HCT116 (cell line): ENCODE measurements around the gene EPGN. TPM values are rescaled to one million over a fixed set of nuclear protein-coding genes. Genes with fewer than 3 reads are reported as not detected.

ENCODE experiments used
- ATAC-seq: fragments of 200-7000 bp; cut with Tn5 transposase; 2 replicates; pipeline ENCODE4 v1.9.1; 2020; ENCODE audit warnings: mild to moderate bottlenecking, moderate library complexity
- BruUV-seq: library from RNA; stranded (reverse); fragments of 400-500 nt; replicated peaks from 2 replicates; lab custom pipeline; 2021; lab: Mats Ljungman, UMichigan
- CTCF ChIA-PET: fragments of 300-600 bp; sonication (Branson Sonifier 250); formaldehyde crosslinking; loops from one replicate; lab custom pipeline; 2021; ENCODE audit warnings: antibody characterized with exemption; lab: Charles Lee
- POLR2A ChIA-PET: fragments of 300-600, 350-600 bp; sonication (Branson Sonifier 250); formaldehyde crosslinking; loops from one replicate; lab custom pipeline; 2021; ENCODE audit warnings: antibody characterized with exemption; lab: Charles Lee
- RAD21 ChIA-PET, 2 experiments: fragments of 300-600 bp; sonication (Branson Sonifier 250); formaldehyde crosslinking; loops; one replicate each; lab custom pipeline; 2023; ENCODE audit warnings: low total read pairs in 2 of 2; ENCODE audit not compliant: uncharacterized antibody in 2 of 2, unreplicated experiment in 2 of 2, low non-redundant PET in 1 of 2; lab: Charles Lee
- DNase-seq: peaks from one replicate; pipeline ENCODE4 v3.0.0-alpha.2; 2010; ENCODE audit warnings: low read depth, low spot score
- H2AFZ ChIP-seq: fragments of 200-600 bp; shearing (Covaris generic), sonication (generic); 2 replicates; pipeline ENCODE4 v1.6.1; 2017; ENCODE audit warnings: low read depth, mixed run types, mixed read lengths, antibody characterized with exemption, low read length; ENCODE audit not compliant: poor library complexity, severe bottlenecking
- H3K27ac ChIP-seq: 2 replicates; pipeline ENCODE4 v1.5.1; 2012; ENCODE audit warnings: low read depth, low read length
- H3K27me3 ChIP-seq: fragments of 200-600 bp; sonication (generic); 2 replicates; pipeline ENCODE4 v1.6.1; 2016; ENCODE audit warnings: mixed run types, low read length, mixed read lengths; ENCODE audit not compliant: insufficient read depth
- H3K36me3 ChIP-seq, 2 experiments: fragments of 200-500 bp in 1 of 2; fragments of 200-600 bp in 1 of 2; sonication (Bioruptor generic) in 1 of 2; sonication (generic) in 1 of 2; 2 replicates each; pipeline versions ENCODE4 v1.5.1 to v1.6.1; 2014 to 2016; ENCODE audit warnings: low read length in 2 of 2, inconsistent platforms in 1 of 2, mixed read lengths in 1 of 2, mixed run types in 1 of 2; ENCODE audit not compliant: insufficient read depth in 2 of 2, control insufficient read depth in 1 of 2
- H3K4me1 ChIP-seq, 2 experiments: fragments of 200-600 bp in 1 of 2; sonication (generic) in 1 of 2; 2 replicates each; pipeline versions ENCODE4 v1.5.1 to v1.6.1; 2012 to 2017; ENCODE audit warnings: low read length in 2 of 2, inconsistent platforms in 1 of 2, mild to moderate bottlenecking in 1 of 2, mixed read lengths in 1 of 2, mixed run types in 1 of 2, moderate library complexity in 1 of 2; ENCODE audit not compliant: insufficient read depth in 2 of 2, control insufficient read depth in 1 of 2
- H3K4me2 ChIP-seq: fragments of 200-600 bp; sonication (generic); 2 replicates; pipeline ENCODE4 v1.6.1; 2017; ENCODE audit warnings: mixed run types, low read length, mixed read lengths
- H3K4me3 ChIP-seq, 2 experiments: fragments of 200-600 bp in 1 of 2; sonication (generic) in 1 of 2; replicated peaks in 1 of 2; 2 replicates each; pipeline ENCODE4 v1.5.1; 2011 to 2016; ENCODE audit warnings: low read length in 2 of 2, control low read depth in 1 of 2, low read depth in 1 of 2, mild to moderate bottlenecking in 1 of 2, mixed read lengths in 1 of 2, mixed run types in 1 of 2
- H3K79me2 ChIP-seq: fragments of 200-600 bp; sonication (generic); 2 replicates; pipeline ENCODE4 v1.6.1; 2017; ENCODE audit warnings: mild to moderate bottlenecking, mixed run types, low read length, moderate library complexity, mixed read lengths; ENCODE audit not compliant: insufficient read depth
- H3K9ac ChIP-seq: fragments of 200-600 bp; sonication (generic); 2 replicates; pipeline ENCODE4 v1.6.1; 2016; ENCODE audit warnings: low read length, mixed read lengths
- H3K9me2 ChIP-seq: fragments of 200-600 bp; sonication (generic), shearing (Covaris generic); 2 replicates; pipeline ENCODE4 v1.6.1; 2017; ENCODE audit warnings: mixed run types, mild to moderate bottlenecking, moderate library complexity; ENCODE audit not compliant: insufficient read depth
- H3K9me3 ChIP-seq, 2 experiments: fragments of 200-500 bp in 1 of 2; fragments of 200-600 bp in 1 of 2; sonication (Bioruptor generic) in 1 of 2; sonication (generic) in 1 of 2; 2 replicates each; pipeline ENCODE4 v1.6.1; 2014 to 2017; ENCODE audit warnings: low read length in 2 of 2, mixed read lengths in 2 of 2, inconsistent platforms in 1 of 2, low read depth in 1 of 2, mild to moderate bottlenecking in 1 of 2, mixed run types in 1 of 2, moderate library complexity in 1 of 2; ENCODE audit not compliant: control insufficient read depth in 1 of 2, insufficient read depth in 1 of 2
- H4K20me1 ChIP-seq: fragments of 200-600 bp; sonication (generic), shearing (Covaris generic); 2 replicates; pipeline ENCODE4 v1.6.1; 2017; ENCODE audit warnings: mixed run types, mild to moderate bottlenecking, moderate library complexity; ENCODE audit not compliant: insufficient read depth
- EGR1 ChIP-seq: IDR thresholded peaks from 2 replicates; pipeline ENCODE4 v1.6.1; 2012; ENCODE audit warnings: low read depth
- ELF1 ChIP-seq: IDR thresholded peaks from 2 replicates; pipeline ENCODE4 v1.6.1; 2012; ENCODE audit warnings: low read depth, borderline replicate concordance
- EZH2 ChIP-seq: fragments of 200-600 bp; sonication (generic); IDR thresholded peaks from 2 replicates; pipeline ENCODE4 v1.6.1; 2017; ENCODE audit warnings: antibody characterized with exemption, mixed run types
- FOSL1 ChIP-seq: IDR thresholded peaks from 2 replicates; pipeline ENCODE4 v1.6.1; 2012; ENCODE audit warnings: low read depth
- JUND ChIP-seq: IDR thresholded peaks from 2 replicates; pipeline ENCODE4 v1.6.1; 2012
- POLR2AphosphoS5 ChIP-seq: IDR thresholded peaks from 2 replicates; pipeline ENCODE4 v1.6.1; 2011; ENCODE audit warnings: mild to moderate bottlenecking, low read depth, low read length, moderate library complexity
- SP1 ChIP-seq: IDR thresholded peaks from 2 replicates; pipeline ENCODE4 v1.6.1; 2012; ENCODE audit warnings: low read depth
- TCF7L2 ChIP-seq: IDR thresholded peaks from 2 replicates; pipeline ENCODE4 v1.7.0; 2011; ENCODE audit warnings: borderline replicate concordance, inconsistent platforms; ENCODE audit not compliant: insufficient read depth, insufficient read length; ENCODE audit errors: extremely low read depth
- YY1 ChIP-seq: IDR thresholded peaks from 2 replicates; pipeline ENCODE4 v1.6.1; 2011; ENCODE audit warnings: low read length, low read depth, moderate library complexity, mild to moderate bottlenecking; ENCODE audit not compliant: insufficient replicate concordance; ENCODE audit errors: extremely low read depth
- ZFX ChIP-seq: fragments of 450-650 bp; IDR thresholded peaks from 2 replicates; pipeline ENCODE4 v1.6.1; 2017
- ZNF274 ChIP-seq: fragments of 200-500 bp; sonication (Bioruptor generic); IDR thresholded peaks from 2 replicates; pipeline ENCODE4 v1.6.1; 2014; ENCODE audit warnings: mild to moderate bottlenecking, low read depth, low read length, inconsistent platforms
- intact Hi-C: fragments of 100-400 bp; cut with micrococcal nuclease; formaldehyde crosslinking; loops from 2 replicates; pipeline ENCODE4 v1.10.0; 2022
- total RNA-seq: library from RNA; stranded (reverse); gene quantifications from one replicate; pipeline ENCODE4 v1.2.1, GENCODE V29; 2021; ENCODE audit not compliant: unreplicated experiment
- TF ChIP-seq, protein P1 (sequence below), 3 experiments: fragments of 200-600 bp in 1 of 3; sonication (generic) in 1 of 3; IDR thresholded peaks in 2 of 3; conservative IDR thresholded peaks in 1 of 3; 2 replicates each; pipeline ENCODE4 v1.5.1; 2012 to 2017; ENCODE audit warnings: low read depth in 2 of 3, low read length in 2 of 3, antibody characterized with exemption in 1 of 3, borderline replicate concordance in 1 of 3, control low read depth in 1 of 3, mild to moderate bottlenecking in 1 of 3, mixed read lengths in 1 of 3, mixed run types in 1 of 3, moderate library complexity in 1 of 3; ENCODE audit not compliant: insufficient read depth in 1 of 3
- TF ChIP-seq, protein P2 (sequence below): IDR thresholded peaks from 2 replicates; pipeline ENCODE4 v1.6.1; 2011; ENCODE audit warnings: mild to moderate bottlenecking, low read length, moderate library complexity; ENCODE audit not compliant: insufficient replicate concordance; ENCODE audit errors: extremely low read depth
- TF ChIP-seq, protein P3 (sequence below): IDR thresholded peaks from 2 replicates; pipeline ENCODE4 v1.6.1; 2012
- TF ChIP-seq, protein P4 (sequence below): IDR thresholded peaks from 2 replicates; pipeline ENCODE4 v1.6.1; 2012

The EPGN gene
- total RNA-seq, 1 experiment from 2014 or later = 1.5 TPM

DNA sequence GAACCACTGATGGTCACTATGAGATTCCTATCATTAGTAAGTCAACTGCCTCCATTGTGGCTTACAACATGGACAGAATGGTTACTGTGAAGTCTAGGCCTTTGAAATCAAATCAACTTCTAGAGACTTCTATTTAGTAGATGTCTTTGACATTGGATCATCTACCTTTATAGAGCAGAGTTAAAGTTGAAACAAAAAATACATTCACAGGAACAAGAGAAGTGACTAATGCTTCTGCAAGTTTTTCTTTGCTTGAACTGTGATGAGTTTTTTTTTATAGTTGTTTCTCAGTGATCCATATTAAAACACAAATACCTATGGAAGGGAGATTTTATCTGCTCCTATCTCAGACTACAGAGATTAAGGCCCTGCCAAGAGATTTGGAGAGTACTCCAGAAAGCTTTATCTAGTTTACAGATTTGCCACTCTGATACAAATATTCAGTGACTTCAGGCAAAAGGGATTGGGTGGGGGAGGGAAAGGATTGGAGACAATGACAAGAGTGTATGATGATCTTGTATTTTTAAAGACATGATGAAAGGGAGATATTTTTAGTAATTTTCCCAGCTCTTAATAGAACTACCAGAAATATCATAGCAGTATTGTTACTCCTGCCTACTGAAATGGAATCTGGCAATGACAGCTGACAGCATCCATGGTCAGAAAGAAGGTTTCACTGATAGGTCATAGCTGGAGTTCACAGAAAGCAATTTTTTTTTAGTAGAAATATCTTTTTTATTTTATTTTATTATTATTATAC, 16.0 kb upstream of the EPGN start:
- H3K4me1 ChIP-seq = peaks cover 0 to 8% of the 10 kb centered on the region in 2 experiments; a peak in 1 of 4 replicates
- H3K27ac ChIP-seq = no peak overlapping the region
- DNase-seq (no peak), ATAC-seq (no peak)
- H3K9ac ChIP-seq = no peak overlapping the region
- no peaks in the 10 kb centered on the region for H3K9me2 ChIP-seq
- no peak overlapping the region for H3K4me2 ChIP-seq
- no peaks in the 10 kb centered on the region for H3K36me3 ChIP-seq
- no peaks in the 10 kb centered on the region for H4K20me1 ChIP-seq
- RAD21 ChIA-PET = no interaction called here
- H3K79me2 ChIP-seq = no peaks in the 10 kb centered on the region
- POLR2A ChIA-PET = no interaction called here
- TF ChIP-seq, protein P1, sequence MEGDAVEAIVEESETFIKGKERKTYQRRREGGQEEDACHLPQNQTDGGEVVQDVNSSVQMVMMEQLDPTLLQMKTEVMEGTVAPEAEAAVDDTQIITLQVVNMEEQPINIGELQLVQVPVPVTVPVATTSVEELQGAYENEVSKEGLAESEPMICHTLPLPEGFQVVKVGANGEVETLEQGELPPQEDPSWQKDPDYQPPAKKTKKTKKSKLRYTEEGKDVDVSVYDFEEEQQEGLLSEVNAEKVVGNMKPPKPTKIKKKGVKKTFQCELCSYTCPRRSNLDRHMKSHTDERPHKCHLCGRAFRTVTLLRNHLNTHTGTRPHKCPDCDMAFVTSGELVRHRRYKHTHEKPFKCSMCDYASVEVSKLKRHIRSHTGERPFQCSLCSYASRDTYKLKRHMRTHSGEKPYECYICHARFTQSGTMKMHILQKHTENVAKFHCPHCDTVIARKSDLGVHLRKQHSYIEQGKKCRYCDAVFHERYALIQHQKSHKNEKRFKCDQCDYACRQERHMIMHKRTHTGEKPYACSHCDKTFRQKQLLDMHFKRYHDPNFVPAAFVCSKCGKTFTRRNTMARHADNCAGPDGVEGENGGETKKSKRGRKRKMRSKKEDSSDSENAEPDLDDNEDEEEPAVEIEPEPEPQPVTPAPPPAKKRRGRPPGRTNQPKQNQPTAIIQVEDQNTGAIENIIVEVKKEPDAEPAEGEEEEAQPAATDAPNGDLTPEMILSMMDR (IDR thresholded peaks at IDR 0.05 in 2 of 3, conservative IDR thresholded peaks at IDR 0.05 in 1 of 3; ENCODE audit: borderline replicate concordance in 1 of 3, insufficient read depth in 1 of 3, low read depth in 2 of 3, low read length in 2 of 3) = no peak
- TF ChIP-seq EZH2 (no peak), EGR1 (no peak), ELF1 (no peak), JUND (no peak)
- TF ChIP-seq, all 23 proteins: peak for 0
- no peaks in the 10 kb centered on the region for H3K9me3 ChIP-seq
- BruUV-seq = no TSS peak
- CTCF ChIA-PET = no interaction called here
- H3K27me3 ChIP-seq = no peaks in the 10 kb centered on the region
- no peak overlapping the region for H3K4me3 ChIP-seq
- intact Hi-C loops = no loop called here
- H2AFZ ChIP-seq = no peak overlapping the region

DNA sequence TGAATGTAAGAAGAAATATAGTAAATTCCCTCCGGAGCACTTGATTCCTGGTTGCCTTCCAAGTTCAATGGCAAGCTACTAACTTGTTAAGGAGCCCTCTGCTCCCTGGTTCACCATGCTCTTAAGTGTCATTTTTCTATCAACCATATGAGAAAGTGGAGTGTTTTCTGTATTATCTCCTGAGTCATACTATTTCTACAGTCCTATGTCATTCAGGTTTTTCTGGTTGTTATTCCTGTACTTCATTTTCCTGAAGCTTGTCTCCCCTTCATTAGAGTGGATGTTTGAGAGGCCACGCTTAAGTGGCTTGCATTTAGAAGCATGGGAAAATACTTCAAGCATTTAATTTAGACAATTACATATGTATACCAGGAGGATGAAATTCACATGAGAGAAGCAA, 14.7 kb upstream of the EPGN start:
- H3K79me2 ChIP-seq = no peaks in the 10 kb centered on the region
- ChIA-PET RAD21 (no interaction called here), POLR2A (no interaction called here), CTCF (no interaction called here)
- H3K4me1 ChIP-seq = peaks cover 0 to 8% of the 10 kb centered on the region in 2 experiments; a peak in 1 of 4 replicates
- no peak overlapping the region for H3K4me3 ChIP-seq
- no peaks in the 10 kb centered on the region for H3K36me3 ChIP-seq
- intact Hi-C loops = no loop called here
- no peaks in the 10 kb centered on the region for H3K9me2 ChIP-seq
- H3K9ac ChIP-seq = no peak overlapping the region
- no peaks in the 10 kb centered on the region for H3K9me3 ChIP-seq
- H4K20me1 ChIP-seq = no peaks in the 10 kb centered on the region
- BruUV-seq = no TSS peak
- no peak overlapping the region for H2AFZ ChIP-seq
- DNase-seq = no peak
- H3K4me2 ChIP-seq = no peak overlapping the region
- ATAC-seq = no peak
- no peak overlapping the region for H3K27ac ChIP-seq
- no peaks in the 10 kb centered on the region for H3K27me3 ChIP-seq
- TF ChIP-seq JUND (no peak), POLR2AphosphoS5 (no peak), FOSL1 (no peak), ZFX (no peak), SP1 (no peak), ZNF274 (no peak), YY1 (no peak), TCF7L2 (no peak)
- TF ChIP-seq, protein P2, sequence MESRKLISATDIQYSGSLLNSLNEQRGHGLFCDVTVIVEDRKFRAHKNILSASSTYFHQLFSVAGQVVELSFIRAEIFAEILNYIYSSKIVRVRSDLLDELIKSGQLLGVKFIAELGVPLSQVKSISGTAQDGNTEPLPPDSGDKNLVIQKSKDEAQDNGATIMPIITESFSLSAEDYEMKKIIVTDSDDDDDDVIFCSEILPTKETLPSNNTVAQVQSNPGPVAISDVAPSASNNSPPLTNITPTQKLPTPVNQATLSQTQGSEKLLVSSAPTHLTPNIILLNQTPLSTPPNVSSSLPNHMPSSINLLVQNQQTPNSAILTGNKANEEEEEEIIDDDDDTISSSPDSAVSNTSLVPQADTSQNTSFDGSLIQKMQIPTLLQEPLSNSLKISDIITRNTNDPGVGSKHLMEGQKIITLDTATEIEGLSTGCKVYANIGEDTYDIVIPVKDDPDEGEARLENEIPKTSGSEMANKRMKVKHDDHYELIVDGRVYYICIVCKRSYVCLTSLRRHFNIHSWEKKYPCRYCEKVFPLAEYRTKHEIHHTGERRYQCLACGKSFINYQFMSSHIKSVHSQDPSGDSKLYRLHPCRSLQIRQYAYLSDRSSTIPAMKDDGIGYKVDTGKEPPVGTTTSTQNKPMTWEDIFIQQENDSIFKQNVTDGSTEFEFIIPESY = no peak
- TF ChIP-seq, protein P3, sequence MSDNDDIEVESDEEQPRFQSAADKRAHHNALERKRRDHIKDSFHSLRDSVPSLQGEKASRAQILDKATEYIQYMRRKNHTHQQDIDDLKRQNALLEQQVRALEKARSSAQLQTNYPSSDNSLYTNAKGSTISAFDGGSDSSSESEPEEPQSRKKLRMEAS = no peak
- TF ChIP-seq, protein P4, sequence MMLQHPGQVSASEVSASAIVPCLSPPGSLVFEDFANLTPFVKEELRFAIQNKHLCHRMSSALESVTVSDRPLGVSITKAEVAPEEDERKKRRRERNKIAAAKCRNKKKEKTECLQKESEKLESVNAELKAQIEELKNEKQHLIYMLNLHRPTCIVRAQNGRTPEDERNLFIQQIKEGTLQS = no peak
